ENCODE measurements around the gene SMIM36.
A peak's percentile ranks its signal among the peaks of the same experiment; 100 is the strongest.
"Not testable (repeated sequence)": the region's sequence is repeated elsewhere in the genome, so short reads cannot be mapped to it uniquely, and the experiment has no call there.

The SMIM36 gene

GRCh38 chr17:55433629-55434422 is 77.4 kb downstream of the SMIM36 start:
- no peak overlapping the region for H3K27ac ChIP-seq (ENCODE audit: low read depth, low read length, poor library complexity, severe bottlenecking)

GRCh38 chr17:55433029-55433628 is 78.1 kb downstream of the SMIM36 start:
- H3K4me2 ChIP-seq (ENCODE audit: low read length): no peak overlapping the region
- H3K4me1 ChIP-seq (ENCODE audit: insufficient read depth, low read length, severe bottlenecking): peaks cover 37% of the 10 kb centered on the region
- no peak overlapping the region for H3K4me3 ChIP-seq (ENCODE audit: low read depth, low read length, poor library complexity, severe bottlenecking)

More at GRCh38 chr17:55433629-55434422, 77.4 kb downstream of the SMIM36 start:
- H3K4me3 ChIP-seq (ENCODE audit: low read depth, low read length, poor library complexity, severe bottlenecking): no peak overlapping the region
- H3K27me3 ChIP-seq (ENCODE audit: insufficient read depth, low read length): no peaks in the 10 kb centered on the region
- no peaks in the 10 kb centered on the region for H3K79me2 ChIP-seq (ENCODE audit: insufficient read depth, low read length)
- no peak overlapping the region for H3K9ac ChIP-seq (ENCODE audit: low read length)
- no peaks in the 10 kb centered on the region for H3K9me3 ChIP-seq (ENCODE audit: low read length)
- H3K4me2 ChIP-seq (ENCODE audit: low read length): no peak overlapping the region
- no peaks in the 10 kb centered on the region for H3K36me3 ChIP-seq (ENCODE audit: insufficient read depth, low read length)
- H3K4me1 ChIP-seq (ENCODE audit: insufficient read depth, low read length, severe bottlenecking): peaks cover 36% of the 10 kb centered on the region
- no peaks in the 10 kb centered on the region for H3K9me2 ChIP-seq (ENCODE audit: low read depth, low read length)
- H2AFZ ChIP-seq (ENCODE audit: low read length): no peak overlapping the region
- H3F3A ChIP-seq (ENCODE audit: insufficient read depth, low read length): no peaks in the 10 kb centered on the region
- H4K20me1 ChIP-seq (ENCODE audit: insufficient read depth, low read length): no peaks in the 10 kb centered on the region
- no peak for TF ChIP-seq CTCF (IDR thresholded peaks at IDR 0.05; ENCODE audit: low read length)
- TF ChIP-seq EZH2 (IDR thresholded peaks at IDR 0.05; ENCODE audit: borderline replicate concordance, low read length): no peak

GRCh38 chr17:55432358-55433028 is 78.8 kb downstream of the SMIM36 start:
- Histone ChIP-seq H3K4me3 (ENCODE audit: low read depth, low read length, poor library complexity, severe bottlenecking) (no peak overlapping the region), H3K79me2 (ENCODE audit: insufficient read depth, low read length) (no peaks in the 10 kb centered on the region), H3K27ac (ENCODE audit: low read depth, low read length, poor library complexity, severe bottlenecking) (peak overlapping the region; percentile 44), H4K20me1 (ENCODE audit: insufficient read depth, low read length) (no peaks in the 10 kb centered on the region), H2AFZ (ENCODE audit: low read length) (no peak overlapping the region), H3K4me2 (ENCODE audit: low read length) (no peak overlapping the region), H3K9me2 (ENCODE audit: low read depth, low read length) (no peaks in the 10 kb centered on the region), H3K9ac (ENCODE audit: low read length) (no peak overlapping the region), H3K9me3 (ENCODE audit: low read length) (no peaks in the 10 kb centered on the region), H3K4me1 (ENCODE audit: insufficient read depth, low read length, severe bottlenecking) (peaks cover 39% of the 10 kb centered on the region), H3K36me3 (ENCODE audit: insufficient read depth, low read length) (no peaks in the 10 kb centered on the region), H3K27me3 (ENCODE audit: insufficient read depth, low read length) (no peaks in the 10 kb centered on the region), H3F3A (ENCODE audit: insufficient read depth, low read length) (no peaks in the 10 kb centered on the region)
- TF ChIP-seq CTCF (IDR thresholded peaks at IDR 0.05; ENCODE audit: low read length) (no peak), EZH2 (IDR thresholded peaks at IDR 0.05; ENCODE audit: borderline replicate concordance, low read length) (no peak)

More at GRCh38 chr17:55433029-55433628, 78.1 kb downstream of the SMIM36 start:
- H3K27me3 ChIP-seq (ENCODE audit: insufficient read depth, low read length): no peaks in the 10 kb centered on the region
- no peaks in the 10 kb centered on the region for H3K9me2 ChIP-seq (ENCODE audit: low read depth, low read length)
- no peak overlapping the region for H2AFZ ChIP-seq (ENCODE audit: low read length)
- H3K36me3 ChIP-seq (ENCODE audit: insufficient read depth, low read length): no peaks in the 10 kb centered on the region
- H3K27ac ChIP-seq (ENCODE audit: low read depth, low read length, poor library complexity, severe bottlenecking): no peak overlapping the region
- no peaks in the 10 kb centered on the region for H3K9me3 ChIP-seq (ENCODE audit: low read length)
- H3K79me2 ChIP-seq (ENCODE audit: insufficient read depth, low read length): no peaks in the 10 kb centered on the region
- no peaks in the 10 kb centered on the region for H3F3A ChIP-seq (ENCODE audit: insufficient read depth, low read length)
- H3K9ac ChIP-seq (ENCODE audit: low read length): no peak overlapping the region
- H4K20me1 ChIP-seq (ENCODE audit: insufficient read depth, low read length): no peaks in the 10 kb centered on the region
- TF ChIP-seq EZH2 (IDR thresholded peaks at IDR 0.05; ENCODE audit: borderline replicate concordance, low read length) (no peak), CTCF (IDR thresholded peaks at IDR 0.05; ENCODE audit: low read length) (no peak)

GRCh38 chr17:55431914-55432313 is 79.3 kb downstream of the SMIM36 start:
- not testable (repeated sequence) for H3K27ac ChIP-seq (ENCODE audit: low read depth, low read length, poor library complexity, severe bottlenecking); H2AFZ ChIP-seq (ENCODE audit: low read length); H3F3A ChIP-seq (ENCODE audit: insufficient read depth, low read length); H3K27me3 ChIP-seq (ENCODE audit: insufficient read depth, low read length); H3K4me3 ChIP-seq (ENCODE audit: low read depth, low read length, poor library complexity, severe bottlenecking); H4K20me1 ChIP-seq (ENCODE audit: insufficient read depth, low read length); H3K9me2 ChIP-seq (ENCODE audit: low read depth, low read length); H3K9ac ChIP-seq (ENCODE audit: low read length); H3K4me2 ChIP-seq (ENCODE audit: low read length); H3K79me2 ChIP-seq (ENCODE audit: insufficient read depth, low read length); H3K36me3 ChIP-seq (ENCODE audit: insufficient read depth, low read length); H3K9me3 ChIP-seq (ENCODE audit: low read length)
- peaks cover 39% of the 10 kb centered on the region for H3K4me1 ChIP-seq (ENCODE audit: insufficient read depth, low read length, severe bottlenecking)
